ENCODE data around the gene LGALS3BP.

DNA sequence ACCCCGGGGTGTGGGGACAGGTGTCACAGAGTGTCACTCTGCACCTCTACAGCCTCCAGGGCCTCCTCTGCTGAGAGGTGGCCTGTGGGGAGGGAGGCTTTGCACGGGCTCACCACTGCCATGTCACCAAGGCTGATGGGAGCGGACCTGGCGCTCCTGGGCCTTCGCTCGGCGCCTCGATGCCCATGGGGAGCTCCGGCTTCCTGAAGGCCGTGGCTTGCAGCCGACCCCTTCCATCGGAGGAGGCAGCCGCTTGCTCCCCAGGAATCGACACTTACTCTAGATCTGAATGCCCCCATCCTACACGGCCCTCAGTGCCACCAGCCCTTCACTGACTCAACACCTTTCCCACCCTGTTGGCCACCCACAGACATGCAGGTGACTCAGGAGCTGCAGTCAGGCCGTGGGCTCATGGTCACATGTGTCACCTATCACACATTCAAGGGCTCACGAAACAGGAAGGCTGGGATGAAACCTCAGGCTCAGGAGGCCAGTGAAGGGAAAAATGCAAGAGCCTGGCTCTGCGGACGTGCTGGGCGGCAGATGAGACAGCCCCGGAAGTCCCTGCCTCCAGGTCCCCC lies 11.9 kb downstream of the LGALS3BP start:
- TF ChIP-seq CTCF (IDR thresholded peaks at IDR 0.05) (no peak), POLR2A (IDR thresholded peaks at IDR 0.05) (no peak)

Data from esophagus squamous epithelium (tissue), 4 donors.